Thyroid gland (tissue), 4 donors: ENCODE measurements around the gene ARFGEF2.

Experiments
- POLR2A ChIP-seq, 2 donors: fragments of 450-650 bp; IDR thresholded peaks; one replicate each; pipeline ENCODE4 v1.6.1; 2017; ENCODE audit warnings: antibody characterized with exemption in 2 of 2, mild to moderate bottlenecking in 2 of 2, moderate library complexity in 1 of 2
- TF ChIP-seq, protein P1 (sequence below), 6 experiments: fragments of 200-600 bp in 3 of 6; fragments of 450-650 bp in 3 of 6; sonication (generic) in 3 of 6; IDR thresholded peaks; one replicate each; pipeline ENCODE4 v1.5.1; 2016 to 2019; ENCODE audit warnings: antibody characterized with exemption in 6 of 6, mild to moderate bottlenecking in 2 of 6, inconsistent platforms in 1 of 6, moderate library complexity in 1 of 6

DNA sequence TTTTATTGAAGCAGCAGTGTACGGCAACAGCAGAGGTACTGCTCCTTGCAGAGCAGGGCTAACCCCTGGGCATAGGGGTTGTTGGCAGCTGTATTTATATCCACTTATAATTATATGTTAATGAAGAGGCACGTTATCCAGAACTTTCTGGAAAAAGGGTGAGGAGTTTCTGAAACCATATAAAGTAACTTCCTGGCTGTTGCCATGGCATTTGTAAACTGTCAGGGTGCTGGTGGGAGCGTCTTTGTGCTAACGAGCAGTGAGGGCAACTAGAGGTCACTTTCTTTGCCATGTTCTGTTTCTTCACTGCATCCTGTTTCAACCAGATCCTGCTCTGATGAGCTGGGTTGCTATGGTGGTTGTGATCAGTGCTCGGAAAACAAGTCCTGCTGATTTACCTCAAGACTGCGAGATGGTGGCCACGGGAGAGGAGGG is 11.1 kb upstream of the ARFGEF2 start:
- TF ChIP-seq, protein P1, sequence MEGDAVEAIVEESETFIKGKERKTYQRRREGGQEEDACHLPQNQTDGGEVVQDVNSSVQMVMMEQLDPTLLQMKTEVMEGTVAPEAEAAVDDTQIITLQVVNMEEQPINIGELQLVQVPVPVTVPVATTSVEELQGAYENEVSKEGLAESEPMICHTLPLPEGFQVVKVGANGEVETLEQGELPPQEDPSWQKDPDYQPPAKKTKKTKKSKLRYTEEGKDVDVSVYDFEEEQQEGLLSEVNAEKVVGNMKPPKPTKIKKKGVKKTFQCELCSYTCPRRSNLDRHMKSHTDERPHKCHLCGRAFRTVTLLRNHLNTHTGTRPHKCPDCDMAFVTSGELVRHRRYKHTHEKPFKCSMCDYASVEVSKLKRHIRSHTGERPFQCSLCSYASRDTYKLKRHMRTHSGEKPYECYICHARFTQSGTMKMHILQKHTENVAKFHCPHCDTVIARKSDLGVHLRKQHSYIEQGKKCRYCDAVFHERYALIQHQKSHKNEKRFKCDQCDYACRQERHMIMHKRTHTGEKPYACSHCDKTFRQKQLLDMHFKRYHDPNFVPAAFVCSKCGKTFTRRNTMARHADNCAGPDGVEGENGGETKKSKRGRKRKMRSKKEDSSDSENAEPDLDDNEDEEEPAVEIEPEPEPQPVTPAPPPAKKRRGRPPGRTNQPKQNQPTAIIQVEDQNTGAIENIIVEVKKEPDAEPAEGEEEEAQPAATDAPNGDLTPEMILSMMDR (IDR thresholded peaks at IDR 0.05), result no peak
- TF ChIP-seq POLR2A (IDR thresholded peaks at IDR 0.05), result no peak
